Thyroid gland (tissue), 4 donors: ENCODE data around the gene PIGS. TPM values are rescaled to one million over a fixed set of nuclear protein-coding genes. Genes with fewer than 3 reads are reported as not detected.
A peak's percentile ranks its signal among the peaks of the same experiment; 100 is the strongest.

Experiments
- DNase-seq, 2 donors: peaks; one replicate each; pipeline ENCODE4 v3.0.0-alpha.2; 2019
- H3K27ac ChIP-seq, 3 donors: fragments of 200-600 bp; sonication (generic); 1 replicate in 2 of 3; 2 replicates in 1 of 3; pipeline ENCODE4 v1.5.1; 2016 to 2019; ENCODE audit warnings: mild to moderate bottlenecking in 1 of 3, moderate library complexity in 1 of 3
- H3K27me3 ChIP-seq: fragments of 200-600 bp; sonication (generic); one replicate; pipeline ENCODE4 v1.5.1; 2019
- H3K36me3 ChIP-seq, 2 donors: fragments of 200-600 bp; sonication (generic); one replicate each; pipeline ENCODE4 v1.5.1; 2016 to 2019
- H3K4me1 ChIP-seq, 2 donors: fragments of 200-600 bp; sonication (generic); one replicate each; pipeline ENCODE4 v1.5.1; 2017 to 2019
- H3K4me3 ChIP-seq, 3 donors: fragments of 200-600 bp; sonication (generic); replicated peaks in 1 of 3; 1 replicate in 2 of 3; 2 replicates in 1 of 3; pipeline ENCODE4 v1.5.1; 2016; ENCODE audit warnings: mild to moderate bottlenecking in 1 of 3
- H3K9me3 ChIP-seq: fragments of 200-600 bp; sonication (generic); one replicate; pipeline ENCODE4 v1.5.1; 2017
- POLR2A ChIP-seq, 2 donors: fragments of 450-650 bp; IDR thresholded peaks; one replicate each; pipeline ENCODE4 v1.6.1; 2017; ENCODE audit warnings: antibody characterized with exemption in 2 of 2, mild to moderate bottlenecking in 2 of 2, moderate library complexity in 1 of 2
- WGBS, 2 donors: methylation state at CpG; one replicate each; pipeline ENCODE4 v1.1.5; 2017; 5-methylcytosine and 5-hydroxymethylcytosine counted together
- intact Hi-C: fragments of 100-400 bp; cut with DNase I; formaldehyde crosslinking; loops from one replicate; pipeline ENCODE4 v1.15.1; 2023
- total RNA-seq, 4 donors: library from RNA; depleted of rRNA; stranded (reverse); fragments of >200 nt; gene quantifications; one replicate each; pipeline ENCODE4 v1.2.3, GENCODE V29; 2016
- TF ChIP-seq, protein P1 (sequence below), 6 experiments: fragments of 200-600 bp in 3 of 6; fragments of 450-650 bp in 3 of 6; sonication (generic) in 3 of 6; IDR thresholded peaks; one replicate each; pipeline ENCODE4 v1.5.1; 2016 to 2019; ENCODE audit warnings: antibody characterized with exemption in 6 of 6, mild to moderate bottlenecking in 2 of 6, inconsistent platforms in 1 of 6, moderate library complexity in 1 of 6

PIGS gene
- total RNA-seq, 4 donors from 2014 or later = 37.2 to 111 (median 74.7) TPM

DNA sequence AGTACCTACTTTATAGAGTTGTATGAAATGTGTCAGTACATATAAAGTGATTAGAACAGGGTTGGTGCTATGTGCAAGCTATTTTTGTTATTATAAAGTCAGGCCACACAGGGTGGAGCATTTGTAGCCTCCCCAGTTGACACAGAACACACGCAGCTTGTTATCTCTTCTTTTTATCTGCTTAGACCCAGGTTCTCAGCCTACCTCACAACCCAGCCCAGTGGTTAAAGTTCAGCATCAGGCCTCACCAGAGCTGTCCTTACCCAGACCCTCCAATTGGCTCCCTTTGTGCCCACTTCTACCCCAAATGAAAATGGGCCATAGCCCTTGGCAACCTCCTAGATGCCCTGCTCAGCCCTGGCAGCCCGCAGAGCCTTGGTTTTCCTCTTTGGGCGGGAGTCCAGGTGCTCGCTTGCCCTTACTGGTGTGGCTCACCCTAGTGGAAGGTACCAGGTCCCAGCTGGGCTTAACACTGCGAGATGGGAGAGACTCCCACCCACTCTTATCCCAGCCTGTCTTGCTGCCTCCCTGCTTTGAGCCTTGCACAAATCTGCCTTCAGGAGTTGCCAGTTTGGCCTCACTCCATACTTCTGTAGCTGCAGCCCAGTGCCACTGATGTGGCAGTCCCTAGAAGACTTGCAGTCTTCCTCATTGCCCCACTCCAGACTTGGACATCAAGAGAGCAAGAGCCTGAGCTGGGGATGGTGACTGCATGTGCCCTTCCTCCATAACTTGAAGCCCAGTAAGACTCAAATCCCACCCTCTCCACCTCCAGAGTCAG, 1.1 kb upstream of the PIGS start:
- Histone ChIP-seq H3K9me3 (no peaks in the 10 kb centered on the region), H3K27ac (peak overlapping the region in 1 of 3 donors; percentile 76), H3K36me3 (no peaks in the 10 kb centered on the region), H3K4me3 (peak overlapping the region in 1 of 3 donors; percentile 96), H3K27me3 (no peaks in the 10 kb centered on the region), H3K4me1 (peaks cover 18 to 20% of the 10 kb centered on the region in 2 donors)
- TF ChIP-seq, protein P1, sequence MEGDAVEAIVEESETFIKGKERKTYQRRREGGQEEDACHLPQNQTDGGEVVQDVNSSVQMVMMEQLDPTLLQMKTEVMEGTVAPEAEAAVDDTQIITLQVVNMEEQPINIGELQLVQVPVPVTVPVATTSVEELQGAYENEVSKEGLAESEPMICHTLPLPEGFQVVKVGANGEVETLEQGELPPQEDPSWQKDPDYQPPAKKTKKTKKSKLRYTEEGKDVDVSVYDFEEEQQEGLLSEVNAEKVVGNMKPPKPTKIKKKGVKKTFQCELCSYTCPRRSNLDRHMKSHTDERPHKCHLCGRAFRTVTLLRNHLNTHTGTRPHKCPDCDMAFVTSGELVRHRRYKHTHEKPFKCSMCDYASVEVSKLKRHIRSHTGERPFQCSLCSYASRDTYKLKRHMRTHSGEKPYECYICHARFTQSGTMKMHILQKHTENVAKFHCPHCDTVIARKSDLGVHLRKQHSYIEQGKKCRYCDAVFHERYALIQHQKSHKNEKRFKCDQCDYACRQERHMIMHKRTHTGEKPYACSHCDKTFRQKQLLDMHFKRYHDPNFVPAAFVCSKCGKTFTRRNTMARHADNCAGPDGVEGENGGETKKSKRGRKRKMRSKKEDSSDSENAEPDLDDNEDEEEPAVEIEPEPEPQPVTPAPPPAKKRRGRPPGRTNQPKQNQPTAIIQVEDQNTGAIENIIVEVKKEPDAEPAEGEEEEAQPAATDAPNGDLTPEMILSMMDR (IDR thresholded peaks at IDR 0.05) = no peak
- TF ChIP-seq POLR2A (IDR thresholded peaks at IDR 0.05) = no peak
- no peak for DNase-seq
- WGBS, 2 donors = 73 to 94% methylated on average over 4 to 5 of the region's 5 CpGs
- intact Hi-C loops = no loop called here

DNA sequence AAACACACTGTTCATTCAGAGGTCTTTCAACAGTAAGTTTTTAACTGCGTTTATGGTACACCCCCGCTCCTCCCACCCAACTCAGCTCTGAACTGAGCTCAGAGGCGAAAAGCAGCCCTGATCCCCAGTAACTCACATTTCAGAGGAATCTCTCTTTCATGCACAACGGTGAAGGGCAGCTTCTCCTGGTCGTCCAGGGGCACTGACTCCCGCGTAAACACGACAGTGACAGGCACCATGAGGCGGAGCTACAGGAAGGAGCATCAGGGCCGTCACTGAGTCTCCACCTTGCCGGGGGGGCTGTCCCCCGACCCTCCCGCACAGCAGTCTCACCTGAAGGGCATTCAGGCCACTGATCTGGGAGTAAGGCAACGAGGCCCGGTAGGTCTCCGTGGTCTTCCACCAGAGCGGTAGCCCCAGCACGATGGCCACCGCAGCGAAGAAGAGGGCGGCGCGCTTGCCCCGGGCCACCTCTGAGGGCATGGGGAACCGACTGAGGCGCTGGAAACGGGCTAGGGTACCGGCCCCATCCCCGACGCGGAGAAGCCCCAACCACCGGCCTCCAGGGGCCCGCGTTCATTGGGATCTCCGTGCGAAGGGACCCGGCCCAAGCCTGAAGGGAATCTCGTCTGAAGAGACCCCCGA, 486 bp downstream of the PIGS start:
- Histone ChIP-seq H3K4me1 (peaks cover 18 to 20% of the 10 kb centered on the region in 2 donors), H3K9me3 (no peaks in the 10 kb centered on the region), H3K36me3 (no peaks in the 10 kb centered on the region), H3K27ac (peak overlapping the region; percentile 8 to 76 (median 68)), H3K27me3 (no peaks in the 10 kb centered on the region), H3K4me3 (peak overlapping the region; percentile 86 to 96 (median 88))
- intact Hi-C loops = no loop called here
- peak; percentile 52 to 56 for DNase-seq
- no peak for TF ChIP-seq POLR2A (IDR thresholded peaks at IDR 0.05)
- TF ChIP-seq, protein P1 (IDR thresholded peaks at IDR 0.05) = no peak
- WGBS, 2 donors = 2% methylated on average over 16 to 18 of the region's 39 CpGs

DNA sequence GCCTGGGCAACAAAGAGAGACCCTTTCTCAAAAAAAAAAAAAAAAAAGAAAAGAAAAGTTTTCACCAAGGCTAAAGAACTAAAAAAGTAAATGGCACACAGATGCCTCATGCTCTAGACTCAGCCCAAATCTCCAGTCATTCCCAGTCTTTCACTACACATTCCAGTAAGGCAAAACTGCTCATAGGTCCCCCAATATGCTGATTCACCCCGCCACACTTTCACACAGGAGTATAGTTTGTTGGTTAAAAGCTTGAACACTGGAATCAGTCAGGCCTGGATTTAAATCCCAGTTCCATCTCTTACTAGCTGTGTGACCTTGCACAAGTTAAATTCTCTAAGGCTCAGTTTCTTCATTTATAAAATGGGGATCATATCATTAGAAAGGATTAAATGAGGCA, 1.9 kb downstream of the PIGS start:
- WGBS, 2 donors = 96 to 100% methylated on average over 1 of the region's 1 CpG
- no peaks in the 10 kb centered on the region for H3K36me3 ChIP-seq
- H3K27ac ChIP-seq = no peak overlapping the region
- H3K4me3 ChIP-seq = no peak overlapping the region
- H3K27me3 ChIP-seq = no peaks in the 10 kb centered on the region
- TF ChIP-seq, protein P1 (IDR thresholded peaks at IDR 0.05) = no peak
- TF ChIP-seq POLR2A (IDR thresholded peaks at IDR 0.05) = no peak
- peaks cover 18 to 20% of the 10 kb centered on the region in 2 donors for H3K4me1 ChIP-seq
- intact Hi-C loops = no loop called here
- DNase-seq = no peak
- H3K9me3 ChIP-seq = no peaks in the 10 kb centered on the region

DNA sequence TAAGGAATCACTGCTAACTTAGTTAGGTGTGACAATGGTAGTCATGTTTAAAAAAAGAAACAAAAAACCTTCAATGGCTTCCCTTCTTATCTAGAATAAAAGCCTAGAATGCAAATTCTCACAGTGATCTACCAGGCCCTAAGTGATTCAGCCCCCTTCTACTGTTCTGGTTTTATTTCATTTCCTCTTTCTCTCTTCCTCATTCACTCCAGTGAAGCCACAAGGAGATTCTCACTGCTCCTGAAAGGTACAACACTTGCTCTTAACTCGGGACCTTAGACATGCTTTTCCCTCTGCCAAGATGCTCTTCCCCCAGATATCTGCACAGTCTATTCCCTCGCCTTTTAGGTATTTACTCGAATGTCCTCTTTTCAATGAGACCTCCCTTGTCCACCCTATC, 3.7 kb downstream of the PIGS start:
- no peak overlapping the region for H3K27ac ChIP-seq
- peaks cover 3 to 9% of the 10 kb centered on the region in 2 donors for H3K36me3 ChIP-seq
- no peak overlapping the region for H3K4me3 ChIP-seq
- 91 to 94% methylated on average over 3 of the region's 3 CpGs for WGBS, 2 donors
- H3K9me3 ChIP-seq = no peaks in the 10 kb centered on the region
- H3K27me3 ChIP-seq = no peaks in the 10 kb centered on the region
- TF ChIP-seq POLR2A (IDR thresholded peaks at IDR 0.05) = no peak
- TF ChIP-seq, protein P1 (IDR thresholded peaks at IDR 0.05) = no peak
- DNase-seq = no peak
- intact Hi-C loops = no loop called here
- H3K4me1 ChIP-seq = peaks cover 24% of the 10 kb centered on the region in 2 donors

DNA sequence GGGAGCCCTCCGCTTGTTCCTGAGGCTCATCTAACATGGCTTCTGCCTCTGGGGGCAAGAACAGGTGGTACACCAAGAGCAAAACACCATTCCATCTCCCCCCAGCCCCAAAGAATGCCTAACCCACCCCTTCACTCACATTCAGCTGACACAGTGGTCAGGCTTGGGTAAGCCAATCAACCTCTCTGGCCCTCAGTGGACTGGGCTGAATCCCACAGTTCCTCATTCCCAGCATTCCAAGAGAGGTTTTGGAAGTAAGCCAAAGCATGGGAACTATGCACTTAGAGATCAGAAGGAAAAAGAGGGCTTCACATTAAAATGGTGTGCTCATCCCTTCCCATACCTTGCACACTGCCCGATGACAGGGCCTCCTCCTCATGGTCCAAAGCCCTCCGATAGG, 7.8 kb downstream of the PIGS start:
- Histone ChIP-seq H3K27ac (peak overlapping the region in 2 of 3 donors; percentile 28 to 35), H3K9me3 (no peaks in the 10 kb centered on the region), H3K4me1 (peaks cover 4 to 6% of the 10 kb centered on the region in 2 donors), H3K4me3 (no peak overlapping the region), H3K36me3 (peaks cover 32 to 38% of the 10 kb centered on the region in 2 donors), H3K27me3 (no peaks in the 10 kb centered on the region)
- WGBS, 2 donors = 76 to 87% methylated on average over 3 of the region's 3 CpGs
- peak; percentile 25 to 49 for DNase-seq
- no peak for TF ChIP-seq POLR2A (IDR thresholded peaks at IDR 0.05)
- TF ChIP-seq, protein P1 (IDR thresholded peaks at IDR 0.05) = no peak
- intact Hi-C loops = no loop called here
